NCI-H446 treated with DMSO at 0.1 percent for 48 hours (cell line): ENCODE measurements around the gene CDH22.

Experiments
- DNase-seq: peaks from one replicate; lab custom pipeline; 2025; lab: John Stamatoyannopoulos, UW

The CDH22 gene

DNA sequence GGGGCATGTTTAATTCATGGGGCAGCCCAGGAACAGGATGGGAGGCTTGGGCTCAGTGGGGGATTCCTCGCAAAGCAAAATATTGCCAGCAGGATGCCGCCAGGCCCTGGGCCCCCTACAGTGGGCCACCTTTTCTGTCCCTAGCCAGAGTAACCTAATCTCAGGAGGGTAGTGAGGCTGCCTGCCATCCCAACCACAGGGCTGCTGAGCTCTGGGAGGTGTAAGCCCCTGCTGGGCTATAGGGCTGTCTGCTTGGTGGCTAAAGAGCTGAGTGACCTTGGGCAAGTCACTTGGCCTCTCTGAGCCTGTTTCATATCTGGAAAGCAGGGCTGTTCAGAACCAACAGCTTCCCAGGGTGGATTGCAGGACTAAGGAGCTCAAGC lies 35.7 kb upstream of the CDH22 start:
- DNase-seq, result no peak

DNA sequence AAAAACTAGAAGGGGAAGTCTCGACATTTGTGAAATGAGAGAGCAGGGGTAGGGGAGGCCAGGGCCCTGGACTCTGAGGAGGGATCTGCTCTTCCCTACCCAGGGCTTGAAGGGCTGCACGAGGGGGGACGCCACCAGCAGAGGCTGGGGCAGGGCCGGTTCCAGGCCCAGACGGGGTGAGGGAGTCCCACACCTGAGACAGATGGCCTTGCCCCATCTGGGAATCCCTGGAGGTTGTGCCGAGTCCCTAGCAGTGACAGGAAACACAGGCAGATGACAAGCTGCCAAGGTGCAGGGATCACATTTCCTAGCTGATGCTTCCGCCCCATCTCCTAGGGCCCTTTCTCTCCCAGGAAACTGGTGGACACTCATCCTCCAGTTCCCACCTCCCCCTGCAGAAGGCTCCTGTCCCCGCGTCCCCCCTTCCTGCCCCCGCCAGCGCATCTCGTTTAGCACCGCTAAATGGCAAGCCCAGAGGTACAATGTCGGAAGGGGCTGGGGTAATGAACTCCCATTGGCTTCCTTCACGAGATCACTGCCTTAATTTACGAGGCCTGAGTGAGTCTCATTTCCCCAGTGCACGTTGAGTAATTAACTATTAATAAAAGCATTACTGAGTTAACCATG lies 35.2 kb upstream of the CDH22 start:
- no peak for DNase-seq

DNA sequence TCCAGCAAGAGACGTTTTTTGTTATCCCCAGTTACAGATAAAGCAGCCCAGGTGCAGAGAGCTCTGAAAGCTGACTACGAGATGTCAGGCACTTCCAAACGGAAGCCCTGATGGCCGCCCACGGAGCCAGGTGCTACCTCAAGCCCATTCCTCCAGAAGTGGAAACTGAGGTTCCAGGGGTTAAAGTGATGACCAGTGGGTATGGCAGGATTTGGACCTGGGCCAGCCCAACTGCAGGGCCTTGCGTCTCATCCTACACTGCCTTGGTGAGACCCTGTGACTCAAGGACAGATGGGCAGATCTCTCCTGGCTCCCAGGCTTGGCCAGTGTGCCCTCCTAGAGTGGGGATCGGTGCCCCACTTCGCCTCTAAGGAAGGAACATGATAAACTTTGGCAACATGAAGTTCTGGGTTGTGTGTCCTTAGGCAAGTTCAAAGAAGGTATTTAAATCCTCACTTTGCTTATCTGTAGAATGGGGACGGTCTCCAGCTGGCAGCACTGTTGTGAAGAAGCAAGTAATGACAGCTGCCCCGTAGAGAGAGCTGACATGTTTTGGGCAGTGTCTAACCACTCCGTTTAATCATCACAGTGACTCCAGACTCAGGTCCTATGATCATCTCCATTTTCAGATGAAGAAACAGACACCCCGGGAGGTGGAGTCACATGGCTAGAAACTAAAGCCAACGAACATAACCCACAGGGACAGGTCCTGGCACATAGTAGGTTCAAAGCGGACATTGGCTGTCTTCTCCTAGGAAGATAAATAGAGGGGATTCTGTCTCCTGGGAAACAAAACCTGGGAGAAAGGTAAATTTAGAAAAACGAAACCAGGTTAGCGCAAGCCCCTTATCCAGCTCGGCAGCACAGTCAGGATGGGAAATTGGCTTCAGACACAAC lies 34.4 kb upstream of the CDH22 start:
- DNase-seq, result no peak

DNA sequence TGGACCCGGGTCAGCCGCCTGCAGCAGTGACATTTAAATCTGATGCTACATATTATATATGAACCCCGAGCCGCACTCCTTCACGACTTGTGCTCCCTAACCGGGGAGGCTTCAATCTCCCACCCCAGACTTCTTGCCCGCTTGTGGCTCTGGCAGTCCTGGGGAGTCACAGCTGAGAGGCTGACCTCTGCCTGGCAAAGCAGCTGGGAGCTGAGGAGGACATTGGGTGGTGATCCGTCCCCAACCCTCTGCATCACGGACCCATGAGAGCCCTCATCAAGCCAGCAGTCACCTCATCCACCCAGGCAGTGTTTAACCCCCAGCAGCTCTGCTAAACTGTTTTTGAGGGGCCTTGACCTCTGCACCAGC lies 33.7 kb upstream of the CDH22 start:
- no peak for DNase-seq

DNA sequence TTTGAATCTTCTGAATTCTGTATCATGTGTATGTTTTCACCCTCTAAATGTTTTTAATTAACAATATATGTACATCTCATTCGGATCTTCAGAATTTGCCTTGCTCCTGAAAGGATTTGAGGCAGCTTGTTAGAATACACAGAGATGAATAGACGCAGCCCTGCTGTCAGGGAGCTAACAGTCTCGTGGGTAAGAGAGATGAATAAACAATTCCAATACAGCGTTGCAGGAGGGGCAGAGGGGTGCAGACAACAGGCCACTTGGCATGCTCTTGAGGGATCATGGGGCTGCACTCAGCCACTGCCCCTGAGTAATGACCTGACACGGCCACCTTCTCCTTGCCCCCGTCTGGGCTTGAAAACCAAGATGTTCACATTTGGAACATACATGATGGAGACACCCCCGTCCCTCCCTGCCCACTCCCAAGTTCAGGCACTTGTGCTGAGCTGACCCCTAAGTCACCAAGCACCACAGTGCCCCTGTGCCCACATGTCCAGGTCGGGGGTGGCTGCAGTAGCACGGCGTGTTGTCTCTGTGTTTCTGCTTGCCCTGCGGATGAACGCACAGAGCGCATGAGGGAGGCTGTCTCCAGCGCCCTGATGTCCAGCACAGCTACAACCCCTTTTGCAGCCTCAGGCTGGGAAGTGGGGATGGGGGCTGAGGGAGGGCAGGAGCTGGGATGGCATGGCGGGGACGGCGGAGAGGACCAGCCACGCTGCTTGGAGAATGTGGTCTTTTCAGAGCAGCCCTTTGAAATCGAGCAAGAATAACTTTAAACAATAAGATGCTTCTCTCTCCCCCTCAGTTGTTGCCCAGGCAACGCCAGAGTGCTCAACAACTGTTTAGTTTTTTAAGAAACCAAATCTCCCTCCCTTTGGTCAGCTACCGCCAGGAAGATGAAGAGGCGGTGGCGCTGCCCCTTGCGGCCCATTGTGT lies 33.0 kb upstream of the CDH22 start:
- no peak for DNase-seq

DNA sequence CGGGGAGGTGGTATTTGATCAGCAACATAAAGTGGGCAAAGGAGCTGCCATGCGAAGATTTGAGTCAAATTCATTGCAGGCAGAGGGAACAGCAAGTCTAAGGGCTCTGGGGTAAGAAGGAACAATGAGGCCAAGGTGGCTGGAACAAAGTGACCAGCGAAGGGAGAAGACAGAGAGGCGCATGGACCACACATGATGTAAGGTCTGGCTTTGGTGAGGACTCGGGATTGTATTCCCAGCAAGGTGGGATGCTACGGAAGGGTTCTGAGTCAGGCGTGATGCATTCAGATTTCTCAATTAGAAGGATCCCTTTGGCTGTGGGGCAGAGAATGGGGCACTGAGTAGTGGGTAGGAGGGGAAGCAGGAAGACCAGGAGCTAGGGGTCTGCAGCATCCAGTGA lies 30.7 kb upstream of the CDH22 start:
- DNase-seq, result no peak

DNA sequence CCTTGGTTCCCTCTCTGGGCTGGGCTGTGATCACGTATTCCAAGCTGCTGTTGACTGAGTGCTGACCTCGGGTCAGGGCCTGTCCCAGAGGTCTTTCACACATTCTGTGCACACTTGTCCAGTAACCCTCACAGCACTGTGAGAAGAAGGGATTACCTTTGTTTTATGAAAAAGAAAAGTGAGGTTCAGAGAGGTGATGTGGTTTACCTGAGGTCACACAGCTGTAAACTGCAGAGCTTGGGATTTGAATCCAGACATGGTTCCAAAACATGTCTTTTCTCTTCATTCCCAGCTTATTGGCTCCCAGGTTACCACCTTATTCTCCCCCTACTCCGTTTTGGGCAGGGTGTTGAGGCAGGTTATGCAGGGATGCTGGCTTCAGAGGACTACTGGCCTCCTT lies 28.4 kb upstream of the CDH22 start:
- no peak for DNase-seq

DNA sequence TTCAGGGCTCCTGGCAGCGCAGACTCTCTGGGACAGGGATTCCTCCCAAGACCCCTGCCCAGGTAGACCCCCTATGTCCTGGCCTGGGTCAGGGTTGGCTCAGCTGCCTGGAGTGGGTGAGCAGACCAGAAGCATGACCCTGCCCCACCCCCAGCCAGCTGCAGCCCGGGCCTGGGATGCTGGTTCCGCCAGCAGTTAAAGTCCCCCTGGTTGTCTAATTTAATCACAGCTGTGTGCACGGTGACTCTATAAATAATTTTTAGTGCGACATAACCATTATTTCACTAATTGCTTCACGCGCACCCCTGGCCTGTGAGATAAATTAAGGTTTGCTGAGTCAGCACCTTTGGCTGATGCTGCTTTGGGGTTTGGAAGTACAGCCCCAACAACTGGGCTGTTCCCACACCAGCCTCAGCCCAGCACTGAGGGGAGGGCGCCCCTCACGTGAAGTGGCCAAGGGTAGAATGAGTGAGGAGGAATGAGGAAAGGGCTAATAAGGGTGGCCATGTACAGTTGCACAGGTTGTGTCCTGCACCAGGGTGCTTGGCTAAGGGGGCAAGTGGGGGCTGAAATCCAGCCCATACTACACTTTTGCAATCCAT lies 26.1 kb upstream of the CDH22 start:
- DNase-seq, result no peak

DNA sequence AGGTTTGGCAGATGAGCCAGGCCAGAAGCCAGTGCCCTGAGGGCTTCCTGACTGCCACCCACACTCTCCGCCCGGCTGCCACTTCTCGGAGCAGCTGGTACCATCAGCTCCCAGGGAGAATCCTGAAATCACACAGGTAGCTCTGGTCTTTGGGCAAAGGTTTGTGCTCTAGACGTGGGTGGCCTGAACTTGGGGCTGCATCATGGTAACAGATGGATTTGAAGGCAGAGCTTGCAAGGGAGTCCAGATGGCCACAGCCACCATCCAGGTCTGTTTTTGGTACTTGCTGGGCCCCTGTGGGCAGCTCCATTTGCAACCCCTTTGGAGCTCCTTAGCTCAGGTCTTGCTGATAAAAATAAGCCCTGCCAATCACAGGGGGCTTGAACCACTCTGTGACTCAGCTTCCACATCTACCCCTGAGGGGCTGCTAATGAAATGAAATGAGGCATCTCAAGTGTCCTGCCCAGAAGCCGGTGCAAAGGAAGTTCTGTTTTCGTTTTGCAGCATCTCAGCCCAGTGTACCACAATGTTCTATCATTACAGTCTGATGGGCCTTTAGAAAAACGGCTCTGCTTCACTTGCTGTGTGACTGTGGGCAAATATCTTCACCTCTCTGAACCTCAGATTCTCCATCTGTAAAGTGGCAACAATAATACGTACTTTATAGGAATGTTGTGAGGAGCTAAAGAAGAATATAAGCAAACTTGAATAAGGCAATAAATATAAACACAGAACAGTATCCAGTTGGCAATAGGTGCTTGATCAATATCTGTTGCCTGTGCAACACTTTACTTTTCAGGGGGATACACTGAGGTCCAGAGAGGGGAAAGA lies 25.1 kb upstream of the CDH22 start:
- DNase-seq, result peak; percentile 39

DNA sequence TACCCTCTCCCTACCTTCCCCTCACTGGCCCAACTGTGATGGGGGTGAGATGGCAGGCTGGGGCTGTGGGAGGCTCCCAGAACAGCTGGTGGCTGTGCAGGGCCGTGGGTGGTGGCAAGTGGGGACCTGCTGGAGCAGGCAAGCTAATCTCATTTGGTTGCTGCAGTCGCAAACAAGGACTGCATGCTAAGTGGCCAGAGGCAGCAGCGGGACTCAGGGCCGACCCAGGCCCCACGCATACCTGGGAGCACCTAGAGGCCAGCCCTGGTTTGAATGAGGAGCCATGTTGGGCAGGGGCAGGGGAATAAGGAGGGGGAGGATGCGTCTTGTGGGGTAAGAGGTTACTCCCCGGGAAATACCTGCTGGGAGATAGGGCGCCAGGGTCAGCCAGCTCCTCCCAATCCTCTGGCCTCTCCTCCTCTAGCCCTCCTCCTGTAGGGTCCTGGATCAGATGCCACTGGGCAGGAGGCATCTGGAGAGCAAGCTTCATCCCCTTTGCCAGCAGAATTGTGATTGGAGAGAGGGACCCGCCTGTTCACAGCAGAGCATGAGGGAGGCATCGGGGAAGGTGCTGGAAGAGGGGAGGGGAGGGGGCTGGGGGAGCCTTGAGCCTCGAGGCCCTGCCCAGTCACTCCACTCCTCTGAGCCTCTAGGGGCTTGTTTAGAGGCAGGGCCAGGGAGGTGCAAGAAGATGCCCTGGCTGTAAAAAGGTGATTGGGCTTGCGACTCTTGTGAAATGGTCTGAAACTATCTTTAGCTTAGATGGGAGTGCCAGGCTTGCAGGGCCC lies 24.3 kb upstream of the CDH22 start:
- peak; percentile 35 for DNase-seq

DNA sequence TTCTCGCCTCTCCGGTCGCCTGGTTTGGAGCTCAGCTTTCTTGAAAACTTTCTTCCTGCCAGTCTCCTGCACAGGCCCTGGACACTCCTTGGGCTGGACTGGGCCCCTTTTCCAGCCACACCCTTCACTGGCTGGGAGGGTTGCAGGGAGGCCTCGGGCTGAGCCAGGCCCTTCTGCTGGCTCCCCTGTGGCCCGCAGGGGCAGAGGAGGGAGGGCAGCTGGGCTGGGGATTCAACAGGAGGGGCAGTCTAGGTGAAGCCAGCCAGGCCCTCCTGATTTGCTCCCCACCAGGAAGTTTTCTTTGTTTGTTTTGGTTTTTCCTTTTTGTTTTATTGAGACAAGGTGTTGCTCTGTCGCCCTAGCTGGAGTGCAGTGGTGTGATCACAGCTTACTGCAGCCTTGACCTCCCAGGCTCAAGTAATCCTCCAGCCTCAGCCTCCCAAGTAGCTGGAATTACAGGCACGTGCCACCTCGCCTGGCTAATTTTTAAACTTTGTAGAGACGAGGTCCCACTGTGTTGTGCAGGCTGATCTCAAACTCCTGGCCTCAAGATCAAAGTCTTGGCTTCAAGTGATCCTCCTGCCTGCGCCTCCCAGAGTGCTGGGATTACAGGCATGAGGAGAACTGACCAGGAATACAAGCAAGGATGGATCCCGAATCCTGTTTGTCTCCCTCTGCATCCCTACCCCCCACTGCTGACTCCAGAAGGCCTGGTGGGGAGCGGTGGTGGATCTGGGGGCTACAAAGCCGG lies 23.5 kb upstream of the CDH22 start:
- DNase-seq, result no peak

DNA sequence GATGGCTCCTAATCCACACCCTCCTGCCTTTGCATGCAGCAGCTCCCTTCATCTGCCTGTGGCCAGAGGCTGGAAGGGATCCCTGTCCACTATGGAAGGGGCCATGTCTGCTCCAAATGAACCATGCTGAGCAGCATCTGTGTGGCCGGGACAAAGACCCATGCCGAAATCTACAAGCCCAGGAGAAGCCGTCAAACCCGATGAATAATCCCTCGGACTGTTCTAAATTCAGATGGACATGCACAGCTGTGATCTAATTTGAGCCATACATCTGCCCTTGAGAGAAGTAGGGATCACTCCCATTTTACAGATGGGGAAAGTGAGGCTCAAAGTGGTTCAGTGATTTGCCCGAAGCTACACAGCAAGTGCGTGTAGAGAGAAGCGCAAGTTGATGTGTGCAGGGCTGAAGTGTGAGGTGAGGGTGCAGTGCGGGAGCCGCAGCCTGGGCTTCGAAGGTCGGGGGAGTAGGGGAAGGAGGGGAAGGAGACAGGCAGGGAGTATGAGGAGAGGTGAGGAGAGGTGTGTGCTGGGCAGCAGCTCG lies 22.6 kb upstream of the CDH22 start:
- no peak for DNase-seq

DNA sequence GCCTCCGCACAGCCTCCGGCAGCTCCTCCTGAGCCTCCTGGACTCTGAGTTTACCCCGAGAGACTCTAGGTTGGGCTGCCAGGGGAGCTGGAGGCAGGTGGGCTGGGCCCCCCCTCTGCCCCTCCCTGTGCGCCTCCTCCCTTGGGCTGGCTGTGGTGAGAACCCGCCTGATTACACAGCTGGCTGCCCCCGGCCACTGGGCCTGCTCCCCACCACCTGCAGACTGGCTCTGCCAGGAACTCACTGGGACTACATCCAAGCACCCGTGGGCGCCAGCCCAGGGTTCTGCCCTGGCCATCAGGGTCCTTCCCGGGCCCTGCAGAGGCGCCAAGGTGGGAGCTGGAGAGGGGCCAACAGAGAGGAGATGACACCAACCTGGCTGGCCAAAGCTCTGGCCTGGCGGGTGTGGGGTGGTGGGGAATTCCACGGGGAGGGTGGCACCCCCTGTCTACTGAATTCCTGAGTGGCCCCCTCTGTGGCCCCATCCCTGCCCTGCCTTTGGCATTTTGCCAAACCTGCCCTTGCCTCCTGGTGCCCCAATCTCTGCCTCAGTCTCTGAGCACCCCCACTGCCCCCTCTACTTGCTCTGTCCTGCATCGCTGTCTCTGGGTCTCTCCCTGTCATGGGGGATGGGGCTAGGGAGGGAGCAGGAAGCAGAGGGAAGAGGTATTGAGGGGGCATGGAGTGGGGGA lies 21.9 kb upstream of the CDH22 start:
- DNase-seq, result no peak

DNA sequence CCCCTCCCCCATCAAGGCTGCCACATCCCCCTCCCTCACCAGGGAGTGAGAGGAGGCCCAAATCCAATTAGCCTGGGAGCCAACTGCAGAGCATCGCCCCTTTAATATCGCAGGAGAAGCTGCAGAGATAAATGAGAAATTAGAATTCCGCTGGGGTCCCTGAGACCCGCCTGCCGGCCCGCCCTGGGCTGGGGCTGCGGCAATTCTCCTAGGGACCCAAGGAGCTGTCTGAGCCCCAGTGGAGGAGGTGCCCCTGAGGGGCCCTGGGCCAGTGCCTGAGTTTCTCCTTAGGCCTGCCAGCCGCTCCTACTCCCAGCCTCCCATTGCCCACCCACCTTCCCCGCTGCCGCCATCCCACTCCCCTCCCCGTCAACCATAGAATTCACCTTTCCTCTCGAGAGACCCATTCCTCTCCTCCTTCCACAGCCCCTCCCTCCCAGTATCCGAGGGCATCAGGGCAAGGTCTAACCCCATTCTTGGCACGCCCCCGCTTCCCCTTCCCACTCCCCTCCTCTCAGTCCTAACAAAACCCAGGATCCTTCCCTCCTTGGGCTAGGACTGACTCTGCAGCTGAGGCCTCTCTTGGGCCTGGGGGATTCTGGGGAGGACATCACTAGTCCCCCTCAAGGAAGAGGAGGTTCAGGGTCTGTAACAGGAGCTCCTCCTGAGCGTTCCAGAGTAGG lies 20.0 kb upstream of the CDH22 start:
- DNase-seq, result no peak

DNA sequence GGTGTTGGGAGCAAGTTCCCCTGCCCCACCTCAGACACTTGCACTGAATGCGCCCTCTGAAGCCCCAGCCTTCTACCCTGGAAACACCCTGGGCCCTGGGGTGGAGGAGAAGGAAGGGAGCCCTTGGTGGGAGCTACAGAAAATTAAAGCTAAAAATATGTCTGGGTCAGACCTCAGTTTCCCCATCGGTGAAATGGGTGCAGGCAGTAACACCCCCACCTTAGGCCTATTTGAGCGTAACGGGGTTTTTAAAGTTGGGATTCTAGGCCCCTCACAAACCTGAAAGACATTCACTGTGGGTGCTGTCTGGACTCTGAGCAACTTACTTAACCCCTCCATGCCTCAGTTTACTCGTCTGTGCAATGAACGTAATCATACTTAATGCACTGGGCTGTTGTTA lies 19.3 kb upstream of the CDH22 start:
- no peak for DNase-seq

DNA sequence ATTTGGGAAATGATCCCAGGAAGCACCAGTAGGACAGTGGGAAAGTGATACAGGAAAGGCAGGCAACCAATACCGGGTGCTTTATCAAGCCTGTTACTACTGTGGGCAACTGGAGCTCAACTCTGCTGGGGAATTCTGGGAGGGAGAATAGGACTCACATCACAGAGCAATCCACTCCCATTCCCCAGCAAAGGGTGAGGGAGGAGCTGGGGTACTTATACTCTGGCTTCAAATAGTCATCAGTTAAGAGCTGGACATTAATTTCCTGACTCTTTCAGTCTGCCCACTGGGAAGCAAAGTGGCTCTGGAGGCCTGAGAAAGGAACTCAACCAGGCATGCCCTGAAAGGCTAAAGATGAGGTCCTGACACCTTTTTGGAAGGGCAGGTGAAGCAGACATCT lies 17.5 kb upstream of the CDH22 start:
- DNase-seq, result no peak

DNA sequence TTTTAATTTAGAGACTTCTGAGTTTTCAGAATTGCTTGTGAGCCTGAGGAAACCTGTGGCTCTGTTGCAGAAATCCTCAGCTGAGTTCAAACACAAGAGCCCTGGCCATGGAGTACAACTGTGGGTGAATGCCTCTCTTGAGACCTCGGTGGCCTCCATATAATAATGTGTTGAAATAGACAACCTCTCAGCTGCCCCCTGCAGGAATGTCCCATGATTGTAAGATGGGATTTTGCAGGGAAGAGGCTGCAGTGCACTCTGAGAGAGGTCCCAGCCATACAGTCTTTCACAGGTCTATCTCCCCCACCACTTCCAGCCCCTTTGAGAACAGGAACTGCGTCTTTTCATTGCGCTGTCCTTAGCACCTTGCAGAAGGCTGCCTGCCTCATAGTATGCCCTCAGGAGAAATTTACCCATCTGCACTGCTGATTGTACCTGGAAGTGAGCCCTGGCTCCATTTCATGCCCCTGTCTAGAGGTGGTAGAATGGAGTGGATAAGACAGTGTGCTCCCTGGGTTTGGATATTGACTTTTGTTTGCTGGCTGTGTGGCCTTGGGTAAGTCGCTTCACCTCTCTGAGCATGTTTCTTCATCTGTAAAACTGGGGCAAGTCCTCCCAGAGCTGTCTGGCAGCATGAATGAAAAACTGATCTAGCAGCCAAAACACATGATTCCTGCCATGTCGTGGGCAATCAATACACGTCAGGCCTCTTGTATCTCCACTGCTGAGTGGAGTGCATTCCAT lies 16.8 kb upstream of the CDH22 start:
- no peak for DNase-seq

DNA sequence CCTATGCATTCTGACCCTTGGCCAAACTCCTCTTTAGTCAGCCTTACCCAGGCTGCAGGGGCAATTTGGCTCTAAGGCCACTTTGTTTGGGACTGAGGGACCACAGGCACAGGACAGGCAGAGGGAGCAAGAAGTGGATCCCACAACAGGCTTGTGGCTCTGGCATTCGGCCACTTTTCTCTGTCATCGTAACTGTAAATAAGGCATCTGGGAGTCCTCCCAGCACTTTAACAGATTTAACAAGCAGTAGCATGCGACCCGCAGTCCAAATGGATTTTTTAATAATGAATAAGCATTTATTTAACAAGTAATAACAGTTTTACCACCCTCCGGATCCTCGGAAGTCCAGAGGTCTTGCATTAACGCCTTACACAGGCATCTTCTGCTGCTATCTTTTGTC lies 16.1 kb upstream of the CDH22 start:
- DNase-seq, result no peak
